Progenitor cell of endocrine pancreas (in vitro differentiated cells): ENCODE measurements around the gene TAF1A. TPM values are rescaled to one million over a fixed set of nuclear protein-coding genes. Genes with fewer than 3 reads are reported as not detected.

Experiments
- DNase-seq: peaks from one replicate; pipeline ENCODE4 v3.0.0; 2021; ENCODE audit warnings: low spot score; ENCODE audit not compliant: unreplicated experiment
- H3K27ac Mint-ChIP-seq: 2 replicates; pipeline ENCODE4 v1.8.0; 2021; ENCODE audit warnings: mild to moderate bottlenecking, moderate library complexity, mixed read lengths
- H3K27me3 Mint-ChIP-seq: 2 replicates; pipeline ENCODE4 v1.8.0; 2021; ENCODE audit warnings: mixed read lengths
- H3K36me3 Mint-ChIP-seq: 2 replicates; pipeline ENCODE4 v1.8.0; 2022; ENCODE audit warnings: mixed read lengths; ENCODE audit not compliant: insufficient read depth
- H3K4me1 Mint-ChIP-seq: 2 replicates; pipeline ENCODE4 v1.8.0; 2021; ENCODE audit warnings: low read depth, mixed read lengths
- H3K4me3 Mint-ChIP-seq: 2 replicates; pipeline ENCODE4 v1.8.0; 2021; ENCODE audit warnings: low read depth, mild to moderate bottlenecking, moderate library complexity, mixed read lengths
- H3K9me3 Mint-ChIP-seq: 2 replicates; pipeline ENCODE4 v1.8.0; 2021; ENCODE audit warnings: low read depth, mixed read lengths
- total RNA-seq: library from RNA; stranded (reverse); gene quantifications from 2 replicates; pipeline ENCODE4 v1.2.1, GENCODE V29; 2021
- TF ChIP-seq, protein P1 (sequence below): fragments of 200-600 bp; sonication (generic); IDR thresholded peaks from one replicate; pipeline ENCODE4 v1.5.0; 2021; ENCODE audit warnings: antibody characterized with exemption, mild to moderate bottlenecking; ENCODE audit not compliant: unreplicated experiment

TAF1A gene
- total RNA-seq, 1 donor from 2014 or later, result 19.7 TPM

DNA sequence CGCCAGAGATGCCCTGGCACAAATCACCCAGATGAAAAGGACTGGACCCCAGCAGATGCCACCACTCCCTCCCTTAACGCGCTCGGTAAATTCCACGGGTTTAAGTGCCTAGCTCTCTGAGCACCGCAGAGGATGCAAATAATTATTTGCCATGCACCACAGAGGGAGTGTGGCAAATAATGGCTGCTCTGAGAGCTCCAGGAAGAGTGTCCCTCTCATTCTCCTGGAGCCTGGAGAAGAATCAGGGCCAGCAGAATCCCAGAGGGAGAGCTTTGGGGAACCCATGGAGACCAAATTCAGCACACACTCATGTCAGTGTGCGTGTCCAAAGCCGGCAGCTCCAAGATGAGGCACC is 42.5 kb downstream of the TAF1A start:
- Mint-ChIP-seq H3K4me3 (no peak overlapping the region), H3K36me3 (no peaks in the 10 kb centered on the region), H3K4me1 (no peaks in the 10 kb centered on the region), H3K9me3 (no peaks in the 10 kb centered on the region), H3K27ac (no peak overlapping the region), H3K27me3 (peaks cover 6% of the 10 kb centered on the region)
- no peak for DNase-seq
- TF ChIP-seq, protein P1, sequence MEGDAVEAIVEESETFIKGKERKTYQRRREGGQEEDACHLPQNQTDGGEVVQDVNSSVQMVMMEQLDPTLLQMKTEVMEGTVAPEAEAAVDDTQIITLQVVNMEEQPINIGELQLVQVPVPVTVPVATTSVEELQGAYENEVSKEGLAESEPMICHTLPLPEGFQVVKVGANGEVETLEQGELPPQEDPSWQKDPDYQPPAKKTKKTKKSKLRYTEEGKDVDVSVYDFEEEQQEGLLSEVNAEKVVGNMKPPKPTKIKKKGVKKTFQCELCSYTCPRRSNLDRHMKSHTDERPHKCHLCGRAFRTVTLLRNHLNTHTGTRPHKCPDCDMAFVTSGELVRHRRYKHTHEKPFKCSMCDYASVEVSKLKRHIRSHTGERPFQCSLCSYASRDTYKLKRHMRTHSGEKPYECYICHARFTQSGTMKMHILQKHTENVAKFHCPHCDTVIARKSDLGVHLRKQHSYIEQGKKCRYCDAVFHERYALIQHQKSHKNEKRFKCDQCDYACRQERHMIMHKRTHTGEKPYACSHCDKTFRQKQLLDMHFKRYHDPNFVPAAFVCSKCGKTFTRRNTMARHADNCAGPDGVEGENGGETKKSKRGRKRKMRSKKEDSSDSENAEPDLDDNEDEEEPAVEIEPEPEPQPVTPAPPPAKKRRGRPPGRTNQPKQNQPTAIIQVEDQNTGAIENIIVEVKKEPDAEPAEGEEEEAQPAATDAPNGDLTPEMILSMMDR, result no peak

DNA sequence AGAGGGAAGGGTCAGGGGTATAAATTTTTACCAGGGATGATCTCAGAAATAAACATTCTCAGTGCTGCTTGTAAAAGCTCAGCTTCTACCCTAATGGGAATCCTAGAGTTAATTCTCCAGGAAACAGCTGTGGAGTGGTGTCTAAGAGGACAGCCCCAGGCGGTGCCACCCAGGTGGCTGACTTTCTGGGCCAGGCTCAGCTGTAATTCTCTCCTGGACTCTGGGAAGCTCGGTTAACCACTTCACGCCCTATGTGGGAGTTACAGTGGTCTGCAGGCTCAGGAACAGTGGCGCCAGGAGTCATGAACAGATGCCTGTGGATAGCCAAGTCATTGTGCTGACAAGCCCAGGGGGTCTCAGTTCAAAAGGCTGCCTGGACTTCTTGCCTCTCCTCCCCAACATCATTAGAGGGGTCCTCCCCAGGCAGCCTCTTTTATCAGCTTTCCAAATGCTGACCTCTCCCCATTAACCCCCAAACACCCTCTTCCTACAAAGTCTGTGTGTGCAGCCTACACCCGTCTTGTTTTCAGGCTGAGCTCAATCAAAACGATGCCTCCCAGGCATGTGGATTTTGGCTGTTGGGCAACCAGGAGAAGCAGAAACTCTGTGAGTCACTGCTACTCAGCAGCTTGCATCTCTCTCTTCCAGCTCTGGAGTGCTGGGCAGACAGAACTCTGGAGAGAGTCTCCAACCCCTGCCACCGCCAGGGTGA is 43.0 kb downstream of the TAF1A start:
- no peaks in the 10 kb centered on the region for H3K4me1 Mint-ChIP-seq
- no peak overlapping the region for H3K27ac Mint-ChIP-seq
- no peaks in the 10 kb centered on the region for H3K9me3 Mint-ChIP-seq
- H3K36me3 Mint-ChIP-seq, result no peaks in the 10 kb centered on the region
- TF ChIP-seq, protein P1, result no peak
- H3K27me3 Mint-ChIP-seq, result peaks cover 6% of the 10 kb centered on the region
- DNase-seq, result no peak
- H3K4me3 Mint-ChIP-seq, result no peak overlapping the region

DNA sequence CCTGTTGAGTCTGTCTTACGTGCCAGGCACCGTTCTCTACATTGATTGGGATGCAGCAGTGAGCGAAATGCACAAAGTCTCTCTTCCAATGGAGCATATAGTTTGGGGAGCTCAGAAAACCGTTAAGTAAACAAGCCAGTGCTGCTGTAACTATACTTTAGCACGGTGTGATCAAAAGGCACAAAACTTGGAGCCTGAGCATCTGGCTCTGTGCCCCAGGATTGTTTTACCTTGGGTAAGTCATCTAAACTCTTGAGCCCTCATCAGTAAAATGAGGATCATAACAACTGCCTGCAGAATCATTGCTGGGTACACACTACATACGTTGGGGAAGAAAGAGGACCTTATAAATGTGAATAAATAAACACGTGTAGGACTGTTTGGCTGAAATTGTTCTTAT is 43.6 kb downstream of the TAF1A start:
- H3K4me3 Mint-ChIP-seq, result no peak overlapping the region
- no peaks in the 10 kb centered on the region for H3K9me3 Mint-ChIP-seq
- TF ChIP-seq, protein P1, result no peak
- no peak overlapping the region for H3K27ac Mint-ChIP-seq
- no peak for DNase-seq
- H3K4me1 Mint-ChIP-seq, result no peaks in the 10 kb centered on the region
- peaks cover 6% of the 10 kb centered on the region for H3K27me3 Mint-ChIP-seq
- H3K36me3 Mint-ChIP-seq, result no peaks in the 10 kb centered on the region

DNA sequence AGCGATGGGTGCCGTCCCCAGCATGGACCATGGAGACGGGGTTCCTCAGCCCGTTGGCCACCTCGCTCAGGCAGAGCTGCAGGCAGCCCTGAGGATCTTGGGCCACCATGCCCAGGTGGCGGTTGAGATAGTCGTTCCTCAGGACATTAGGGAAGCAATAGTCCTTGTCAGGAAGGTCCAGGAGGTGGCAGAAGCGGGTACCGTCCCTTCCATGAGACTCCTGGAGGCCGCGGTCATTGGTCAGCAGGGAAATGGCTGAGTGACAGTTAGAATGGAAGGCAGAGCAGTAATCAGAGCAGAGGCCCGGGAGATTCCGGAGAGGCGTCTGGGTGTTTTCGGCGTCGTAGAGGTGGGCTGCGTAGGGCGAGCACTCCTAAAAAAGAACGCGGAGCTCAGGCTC is 45.9 kb downstream of the TAF1A start:
- TF ChIP-seq, protein P1, result no peak
- Mint-ChIP-seq H3K27ac (no peak overlapping the region), H3K4me1 (no peaks in the 10 kb centered on the region), H3K36me3 (no peaks in the 10 kb centered on the region), H3K27me3 (peaks cover 6% of the 10 kb centered on the region), H3K4me3 (no peak overlapping the region), H3K9me3 (no peaks in the 10 kb centered on the region)
- no peak for DNase-seq

DNA sequence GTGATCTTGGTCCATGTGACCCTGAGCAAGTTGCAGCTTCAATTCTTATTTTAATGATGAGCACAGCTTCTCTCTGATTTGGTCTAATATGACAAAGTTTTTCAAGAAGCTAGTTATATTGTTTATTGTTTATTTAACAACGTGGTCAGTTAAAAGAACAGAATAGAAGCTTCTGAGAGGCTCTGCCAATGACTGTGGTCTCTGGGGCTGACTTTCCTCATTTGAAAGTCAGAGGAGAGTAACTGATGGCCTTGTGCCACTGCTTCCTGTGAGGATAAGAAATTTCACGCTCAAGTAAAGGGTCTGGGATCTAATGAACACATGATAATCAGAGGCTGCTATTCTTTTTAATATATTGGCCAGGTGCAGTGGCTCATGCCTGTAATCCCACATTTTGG is 49.1 kb downstream of the TAF1A start:
- H3K27ac Mint-ChIP-seq, result no peak overlapping the region
- H3K27me3 Mint-ChIP-seq, result no peaks in the 10 kb centered on the region
- H3K4me3 Mint-ChIP-seq, result no peak overlapping the region
- H3K4me1 Mint-ChIP-seq, result peaks cover 2% of the 10 kb centered on the region
- TF ChIP-seq, protein P1, result no peak
- no peaks in the 10 kb centered on the region for H3K36me3 Mint-ChIP-seq
- no peak for DNase-seq
- no peaks in the 10 kb centered on the region for H3K9me3 Mint-ChIP-seq
